NT2/D1 (cell line): Measurements from ENCODE around the gene ARRB2.

Source experiments
- SUZ12 ChIP-seq: IDR thresholded peaks from 2 replicates; pipeline ENCODE4 v1.6.1; 2011; ENCODE audit not compliant: insufficient read length, insufficient read depth; ENCODE audit errors: extremely low read depth
- YY1 ChIP-seq: IDR thresholded peaks from 2 replicates; pipeline ENCODE4 v1.6.1; 2011; ENCODE audit not compliant: insufficient read length, insufficient read depth
- ZNF274 ChIP-seq: IDR thresholded peaks from 2 replicates; pipeline ENCODE4 v1.6.1; 2011; ENCODE audit warnings: mild to moderate bottlenecking, low read depth, low read length

GRCh38 chr17:4663711-4664110, 46.7 kb upstream of the ARRB2 start:
- TF ChIP-seq YY1 (no peak), SUZ12 (no peak), ZNF274 (no peak)
